PC-3 (cell line): Measurements from ENCODE around the gene ATP10A.

Source experiments
- EZH2 ChIP-seq: fragments of 300-600 bp; sonication (generic); IDR thresholded peaks from one replicate; pipeline ENCODE4 v1.6.1; 2017; ENCODE audit warnings: antibody characterized with exemption, mild to moderate bottlenecking, low read length; ENCODE audit not compliant: unreplicated experiment
- EZH2phosphoT487 ChIP-seq: fragments of 300-600 bp; sonication (generic); IDR thresholded peaks from 2 replicates; pipeline ENCODE4 v1.6.1; 2018; ENCODE audit warnings: mild to moderate bottlenecking, antibody characterized with exemption, low read length, borderline replicate concordance
- TF ChIP-seq, protein P1 (sequence below): fragments of 300-600 bp; sonication (generic); conservative IDR thresholded peaks from 2 replicates; pipeline ENCODE4 v1.5.1; 2017; ENCODE audit warnings: antibody characterized with exemption, low read depth, mild to moderate bottlenecking, low read length

- TF ChIP-seq, protein P1, sequence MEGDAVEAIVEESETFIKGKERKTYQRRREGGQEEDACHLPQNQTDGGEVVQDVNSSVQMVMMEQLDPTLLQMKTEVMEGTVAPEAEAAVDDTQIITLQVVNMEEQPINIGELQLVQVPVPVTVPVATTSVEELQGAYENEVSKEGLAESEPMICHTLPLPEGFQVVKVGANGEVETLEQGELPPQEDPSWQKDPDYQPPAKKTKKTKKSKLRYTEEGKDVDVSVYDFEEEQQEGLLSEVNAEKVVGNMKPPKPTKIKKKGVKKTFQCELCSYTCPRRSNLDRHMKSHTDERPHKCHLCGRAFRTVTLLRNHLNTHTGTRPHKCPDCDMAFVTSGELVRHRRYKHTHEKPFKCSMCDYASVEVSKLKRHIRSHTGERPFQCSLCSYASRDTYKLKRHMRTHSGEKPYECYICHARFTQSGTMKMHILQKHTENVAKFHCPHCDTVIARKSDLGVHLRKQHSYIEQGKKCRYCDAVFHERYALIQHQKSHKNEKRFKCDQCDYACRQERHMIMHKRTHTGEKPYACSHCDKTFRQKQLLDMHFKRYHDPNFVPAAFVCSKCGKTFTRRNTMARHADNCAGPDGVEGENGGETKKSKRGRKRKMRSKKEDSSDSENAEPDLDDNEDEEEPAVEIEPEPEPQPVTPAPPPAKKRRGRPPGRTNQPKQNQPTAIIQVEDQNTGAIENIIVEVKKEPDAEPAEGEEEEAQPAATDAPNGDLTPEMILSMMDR: no peak
- no peak for TF ChIP-seq EZH2
- TF ChIP-seq EZH2phosphoT487: no peak
These were observed 192.0 kb downstream of the ATP10A start for GRCh38 chr15:25671132-25671531.
